DOHH2 (cell line): ENCODE results near the gene FHOD3.

ENCODE experiments used
- H3F3A ChIP-seq: fragments of 200-600 bp; sonication (generic), shearing (Covaris generic); 2 replicates; pipeline ENCODE4 v1.6.0; 2016; ENCODE audit warnings: antibody characterized with exemption, mild to moderate bottlenecking; ENCODE audit not compliant: control insufficient read depth, insufficient read depth
- H3K27ac ChIP-seq: fragments of 200-600 bp; sonication (generic); 2 replicates; pipeline ENCODE4 v1.5.1; 2014; ENCODE audit warnings: low read depth, mild to moderate bottlenecking, low read length, moderate library complexity
- H3K27me3 ChIP-seq: fragments of 200-600 bp; sonication (generic); 2 replicates; pipeline ENCODE4 v1.6.1; 2014; ENCODE audit warnings: mild to moderate bottlenecking, low read length, mixed read lengths; ENCODE audit not compliant: control insufficient read depth
- H3K36me3 ChIP-seq: fragments of 200-600 bp; sonication (generic); 2 replicates; pipeline ENCODE4 v1.6.1; 2014; ENCODE audit warnings: mild to moderate bottlenecking, low read length, moderate library complexity, mixed read lengths; ENCODE audit not compliant: control insufficient read depth
- H3K4me1 ChIP-seq: fragments of 200-600 bp; sonication (generic); 2 replicates; pipeline ENCODE4 v1.6.1; 2014; ENCODE audit warnings: mild to moderate bottlenecking, low read length, mixed read lengths; ENCODE audit not compliant: control insufficient read depth
- H3K4me2 ChIP-seq: fragments of 200-600 bp; sonication (generic); 2 replicates; pipeline ENCODE4 v1.6.0; 2014; ENCODE audit warnings: mild to moderate bottlenecking, low read length, moderate library complexity
- H3K4me3 ChIP-seq: fragments of 200-600 bp; sonication (generic); 2 replicates; pipeline ENCODE4 v1.5.1; 2014; ENCODE audit warnings: mild to moderate bottlenecking, low read length, mixed read lengths
- H3K79me2 ChIP-seq: fragments of 200-600 bp; sonication (generic); 2 replicates; pipeline ENCODE4 v1.6.1; 2014; ENCODE audit warnings: mild to moderate bottlenecking, low read length, mixed read lengths; ENCODE audit not compliant: control insufficient read depth
- H3K9me2 ChIP-seq: fragments of 200-600 bp; sonication (generic); replicated peaks from 2 replicates; pipeline ENCODE4 v1.6.1; 2014; ENCODE audit warnings: mild to moderate bottlenecking, low read length, mixed read lengths; ENCODE audit not compliant: control insufficient read depth
- H3K9me3 ChIP-seq: fragments of 200-600 bp; sonication (generic); 2 replicates; pipeline ENCODE4 v1.6.1; 2014; ENCODE audit warnings: antibody characterized with exemption, low read length, mixed read lengths; ENCODE audit not compliant: control insufficient read depth, insufficient read depth
- H4K20me1 ChIP-seq: fragments of 200-600 bp; sonication (generic); 2 replicates; pipeline ENCODE4 v1.6.0; 2014; ENCODE audit warnings: low read depth, mild to moderate bottlenecking, antibody characterized with exemption, low read length, moderate library complexity; ENCODE audit not compliant: control insufficient read depth, insufficient read depth
- EZH2phosphoT487 ChIP-seq: fragments of 200-600 bp; sonication (generic); IDR thresholded peaks from 2 replicates; pipeline ENCODE4 v1.6.1; 2017; ENCODE audit warnings: borderline replicate concordance, mild to moderate bottlenecking, antibody characterized with exemption, low read length, moderate library complexity, mixed read lengths
- TF ChIP-seq, protein P1 (sequence below): fragments of 200-600 bp; sonication (generic); IDR thresholded peaks from one replicate; pipeline ENCODE4 v1.5.1; 2014; ENCODE audit warnings: antibody characterized with exemption, mild to moderate bottlenecking, low read depth, low read length; ENCODE audit not compliant: poor library complexity, severe bottlenecking

Gene FHOD3

DNA sequence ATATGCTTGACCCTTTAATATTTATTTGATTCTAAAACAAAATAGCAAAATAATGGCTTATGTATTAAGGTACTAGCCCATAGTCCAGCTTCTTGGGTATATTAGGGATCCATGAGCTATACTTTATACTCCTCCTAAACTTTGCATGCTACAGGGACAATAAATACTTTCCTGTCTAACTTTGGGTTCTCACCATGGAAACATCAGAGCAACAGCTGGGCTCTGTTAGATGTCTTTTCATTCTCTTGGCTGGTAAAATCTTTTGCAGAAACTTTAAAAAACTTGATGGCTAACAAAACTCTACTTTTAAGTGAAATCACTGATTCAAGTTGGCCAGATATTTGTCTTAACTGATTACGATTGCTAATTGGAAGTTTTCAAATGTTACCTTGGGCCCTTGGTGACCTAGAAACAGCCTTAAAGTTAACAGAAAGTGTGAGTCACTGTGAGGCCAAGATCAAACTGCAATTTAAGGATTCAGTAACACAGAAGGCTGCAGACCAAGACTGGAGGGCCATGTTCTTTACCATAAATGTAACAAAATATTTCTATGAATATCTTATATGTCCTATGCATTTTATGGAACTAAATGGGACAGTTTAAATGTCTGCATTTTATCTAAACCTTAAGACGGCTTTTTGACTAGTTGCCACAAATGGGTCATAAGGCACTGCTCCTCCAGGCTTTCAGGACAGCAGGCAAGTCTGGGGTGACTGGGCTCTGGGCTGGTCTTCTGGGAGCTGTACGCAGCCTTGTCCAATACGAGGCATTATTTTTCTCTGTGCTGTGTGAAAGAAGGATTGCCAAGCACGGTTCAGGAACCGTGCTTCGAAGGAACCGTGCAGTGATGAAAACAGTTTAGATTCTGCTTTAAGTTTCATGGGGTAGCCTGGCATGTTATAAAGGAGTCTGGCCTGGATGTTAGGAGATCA is 342.8 kb downstream of the FHOD3 start:
- Histone ChIP-seq H3K36me3 (no peaks in the 10 kb centered on the region), H3F3A (no peaks in the 10 kb centered on the region), H3K9me3 (no peaks in the 10 kb centered on the region), H3K4me2 (no peak overlapping the region), H3K27me3 (no peaks in the 10 kb centered on the region), H3K27ac (no peak overlapping the region), H3K9me2 (no peaks in the 10 kb centered on the region), H4K20me1 (no peaks in the 10 kb centered on the region), H3K4me1 (peaks cover 8% of the 10 kb centered on the region), H3K4me3 (no peak overlapping the region), H3K79me2 (no peaks in the 10 kb centered on the region)
- TF ChIP-seq EZH2phosphoT487, result no peak
- TF ChIP-seq, protein P1, sequence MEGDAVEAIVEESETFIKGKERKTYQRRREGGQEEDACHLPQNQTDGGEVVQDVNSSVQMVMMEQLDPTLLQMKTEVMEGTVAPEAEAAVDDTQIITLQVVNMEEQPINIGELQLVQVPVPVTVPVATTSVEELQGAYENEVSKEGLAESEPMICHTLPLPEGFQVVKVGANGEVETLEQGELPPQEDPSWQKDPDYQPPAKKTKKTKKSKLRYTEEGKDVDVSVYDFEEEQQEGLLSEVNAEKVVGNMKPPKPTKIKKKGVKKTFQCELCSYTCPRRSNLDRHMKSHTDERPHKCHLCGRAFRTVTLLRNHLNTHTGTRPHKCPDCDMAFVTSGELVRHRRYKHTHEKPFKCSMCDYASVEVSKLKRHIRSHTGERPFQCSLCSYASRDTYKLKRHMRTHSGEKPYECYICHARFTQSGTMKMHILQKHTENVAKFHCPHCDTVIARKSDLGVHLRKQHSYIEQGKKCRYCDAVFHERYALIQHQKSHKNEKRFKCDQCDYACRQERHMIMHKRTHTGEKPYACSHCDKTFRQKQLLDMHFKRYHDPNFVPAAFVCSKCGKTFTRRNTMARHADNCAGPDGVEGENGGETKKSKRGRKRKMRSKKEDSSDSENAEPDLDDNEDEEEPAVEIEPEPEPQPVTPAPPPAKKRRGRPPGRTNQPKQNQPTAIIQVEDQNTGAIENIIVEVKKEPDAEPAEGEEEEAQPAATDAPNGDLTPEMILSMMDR, result no peak

DNA sequence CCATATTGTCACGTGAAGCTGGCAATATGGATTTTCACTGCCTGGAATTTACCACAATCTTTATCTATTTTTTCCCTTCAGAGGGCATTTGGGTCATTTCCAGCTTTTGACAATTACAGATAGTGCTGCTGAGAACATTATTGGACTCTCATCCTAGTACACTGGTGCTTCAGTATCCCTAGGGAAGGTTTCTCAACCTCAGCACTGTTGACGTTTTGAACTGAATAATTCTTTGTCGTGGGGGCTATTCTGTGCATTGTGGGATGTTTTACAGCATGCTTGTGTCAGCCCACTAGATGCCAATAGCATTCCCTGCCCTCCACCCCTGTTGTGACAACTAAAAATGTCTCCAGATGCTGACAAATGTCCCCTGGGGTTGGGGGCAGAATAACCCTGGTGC is 345.5 kb downstream of the FHOD3 start:
- no peaks in the 10 kb centered on the region for H3K9me2 ChIP-seq
- TF ChIP-seq EZH2phosphoT487, result no peak
- TF ChIP-seq, protein P1, result no peak
- H3K36me3 ChIP-seq, result no peaks in the 10 kb centered on the region
- H3K79me2 ChIP-seq, result no peaks in the 10 kb centered on the region
- no peaks in the 10 kb centered on the region for H3K27me3 ChIP-seq
- H3K4me2 ChIP-seq, result no peak overlapping the region
- no peak overlapping the region for H3K27ac ChIP-seq
- no peak overlapping the region for H3K4me3 ChIP-seq
- no peaks in the 10 kb centered on the region for H3K9me3 ChIP-seq
- no peaks in the 10 kb centered on the region for H3F3A ChIP-seq
- H3K4me1 ChIP-seq, result no peaks in the 10 kb centered on the region
- H4K20me1 ChIP-seq, result no peaks in the 10 kb centered on the region

DNA sequence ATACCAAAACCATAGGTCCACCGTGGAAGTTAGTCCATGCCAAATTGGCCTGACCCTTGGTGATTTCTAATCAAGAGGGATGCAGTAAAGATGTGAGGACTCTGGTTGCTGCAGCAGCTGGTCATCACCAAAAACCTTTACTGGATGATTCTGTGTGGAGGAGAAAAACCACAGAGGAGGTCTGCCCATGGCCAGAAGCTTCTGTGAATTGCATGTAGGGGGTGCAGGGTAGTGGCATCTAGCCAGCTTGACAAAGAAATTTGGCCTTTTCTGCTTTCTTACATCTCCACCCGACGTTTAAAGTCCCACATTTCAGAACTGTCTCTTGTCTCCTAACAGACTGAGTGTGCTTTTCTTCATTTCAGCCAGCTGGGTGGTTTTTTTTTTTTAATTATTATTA is 351.3 kb downstream of the FHOD3 start:
- no peak for TF ChIP-seq EZH2phosphoT487
- TF ChIP-seq, protein P1, result no peak
- Histone ChIP-seq H3K4me1 (no peaks in the 10 kb centered on the region), H3K36me3 (no peaks in the 10 kb centered on the region), H3K4me2 (no peak overlapping the region), H3K27ac (no peak overlapping the region), H3K9me2 (no peaks in the 10 kb centered on the region), H3F3A (no peaks in the 10 kb centered on the region), H3K4me3 (no peak overlapping the region), H4K20me1 (no peaks in the 10 kb centered on the region), H3K27me3 (no peaks in the 10 kb centered on the region), H3K9me3 (no peaks in the 10 kb centered on the region), H3K79me2 (no peaks in the 10 kb centered on the region)
